BJ (cell line): ENCODE data around the gene TSPAN11. TPM values are rescaled to one million over a fixed set of nuclear protein-coding genes. Genes with fewer than 3 reads are reported as not detected.

ENCODE experiments used
- CTCF ChIA-PET: fragments of 350-600 bp; formaldehyde crosslinking; extraction: SDS; loops from one replicate; lab custom pipeline; 2021; ENCODE audit warnings: antibody characterized with exemption, inconsistent platforms; lab: Yijun Ruan, JAX
- POLR2A ChIA-PET: fragments of 300-600 bp; sonication (Branson Sonifier 250); formaldehyde crosslinking; extraction: SDS; loops from one replicate; lab custom pipeline; 2021; ENCODE audit warnings: antibody characterized with exemption; lab: Charles Lee
- DNase-seq: peaks from one replicate; pipeline ENCODE4 v3.0.0-alpha.2; 2011; ENCODE audit warnings: low read depth
- H3K27me3 ChIP-seq: 2 replicates; pipeline ENCODE4 v1.6.0; 2011; ENCODE audit warnings: low read length; ENCODE audit not compliant: control insufficient read depth, insufficient read depth
- H3K36me3 ChIP-seq: 2 replicates; pipeline ENCODE4 v1.5.1; 2011; ENCODE audit warnings: low read length; ENCODE audit not compliant: control insufficient read depth, insufficient read depth
- H3K4me3 ChIP-seq: 2 replicates; pipeline ENCODE4 v1.5.1; 2011; ENCODE audit warnings: low read depth, mild to moderate bottlenecking, control low read depth, low read length
- CTCF ChIP-seq: IDR thresholded peaks from 2 replicates; pipeline ENCODE4 v1.5.1; 2011; ENCODE audit warnings: low read depth, mild to moderate bottlenecking, control low read depth, inconsistent platforms, low read length, moderate library complexity; ENCODE audit not compliant: insufficient read depth
- polyA plus RNA-seq: library from polyadenylated mRNA; depleted of rRNA; stranded (reverse); fragments of >200 nt; gene quantifications from 2 replicates; pipeline ENCODE4 v1.2.3, GENCODE V29; 2011

TSPAN11 gene
- polyA plus RNA-seq, 1 experiment, result 0.64 TPM

- no peak for DNase-seq
- POLR2A ChIA-PET, result no interaction called here
- Histone ChIP-seq H3K27me3 (0 out of 2 replicates have a peak, but pooled peaks cover 3% of the 10 kb centered on the region), H3K4me3 (no peak overlapping the region), H3K36me3 (no peaks in the 10 kb centered on the region)
- TF ChIP-seq CTCF, result no peak
- CTCF ChIA-PET, result no interaction called here
Observed at GRCh38 chr12:30963709-30964564, 37.4 kb downstream of the TSPAN11 start.

- DNase-seq, result no peak
- TF ChIP-seq CTCF, result no peak
- Histone ChIP-seq H3K4me3 (no peak overlapping the region), H3K36me3 (no peaks in the 10 kb centered on the region), H3K27me3 (peaks cover 5% of the 10 kb centered on the region; the same call in 1 of the 2 replicates)
- ChIA-PET CTCF (interaction anchor here (0.6 kb wide), 1 partner anchor 1907 kb away, joined by 3 read pairs; no protein-coding TSS in a partner anchor), POLR2A (no interaction called here)
Observed at GRCh38 chr12:30964896-30965612, 38.5 kb downstream of the TSPAN11 start.

- peak; percentile 26; the same call in 1 of the 2 replicates for TF ChIP-seq CTCF
- Histone ChIP-seq H3K36me3 (no peaks in the 10 kb centered on the region), H3K4me3 (no peak overlapping the region), H3K27me3 (peaks cover 5% of the 10 kb centered on the region; the same call in 1 of the 2 replicates)
- ChIA-PET POLR2A (no interaction called here), CTCF (no interaction called here)
- DNase-seq, result no peak
Observed at GRCh38 chr12:30965613-30965985, 39.1 kb downstream of the TSPAN11 start.

GRCh38 chr12:30967026-30967425 lies 40.5 kb downstream of the TSPAN11 start:
- no peak overlapping the region for H3K4me3 ChIP-seq
- POLR2A ChIA-PET, result no interaction called here
- DNase-seq, result no peak

More at GRCh38 chr12:30967026-30967425, 40.5 kb downstream of the TSPAN11 start:
- no peaks in the 10 kb centered on the region for H3K36me3 ChIP-seq
- peaks cover 5% of the 10 kb centered on the region; the same call in 1 of the 2 replicates for H3K27me3 ChIP-seq
- no peak for TF ChIP-seq CTCF
- CTCF ChIA-PET, result interaction anchor here (0.8 kb wide), 1 partner anchor 92 kb away, joined by 6 read pairs; no protein-coding TSS in a partner anchor
